Globus pallidus (tissue), 1 donor: Measurements from ENCODE around the gene ZMIZ2.

Source experiments
- DNase-seq: peaks from one replicate; pipeline ENCODE4 v3.0.0-alpha.2; 2015; ENCODE audit warnings: low spot score

ZMIZ2 gene

GRCh38 chr7:44755698-44756627 is 7.3 kb downstream of the ZMIZ2 start:
- DNase-seq: no peak

GRCh38 chr7:44756904-44757303 is 8.3 kb downstream of the ZMIZ2 start:
- no peak for DNase-seq

GRCh38 chr7:44757311-44757710 is 8.7 kb downstream of the ZMIZ2 start:
- peak; percentile 59 for DNase-seq

- no peak for DNase-seq
Observed at GRCh38 chr7:44757739-44758138, 9.1 kb downstream of the ZMIZ2 start.

- DNase-seq: no peak
Observed at GRCh38 chr7:44759246-44759645, 10.6 kb downstream of the ZMIZ2 start.

- no peak for DNase-seq
Observed at GRCh38 chr7:44760034-44760580, 11.5 kb downstream of the ZMIZ2 start.

GRCh38 chr7:44761207-44762161 is 12.8 kb downstream of the ZMIZ2 start:
- DNase-seq: no peak

- no peak for DNase-seq
Observed at GRCh38 chr7:44762300-44762699, 13.7 kb downstream of the ZMIZ2 start.

GRCh38 chr7:44762726-44763522 is 14.3 kb downstream of the ZMIZ2 start:
- no peak for DNase-seq

- no peak for DNase-seq
Observed at GRCh38 chr7:44764081-44764480, 15.4 kb downstream of the ZMIZ2 start.

GRCh38 chr7:44764665-44765578 is 16.3 kb downstream of the ZMIZ2 start:
- DNase-seq: peak; percentile 42

GRCh38 chr7:44765579-44766415 is 17.1 kb downstream of the ZMIZ2 start:
- no peak for DNase-seq

GRCh38 chr7:44766416-44766801 is 17.8 kb downstream of the ZMIZ2 start:
- no peak for DNase-seq

GRCh38 chr7:44767134-44767911 is 18.7 kb downstream of the ZMIZ2 start:
- peak; percentile 62 for DNase-seq

- DNase-seq: peak; percentile 90
Observed at GRCh38 chr7:44767912-44768627, 19.4 kb downstream of the ZMIZ2 start.

GRCh38 chr7:44768628-44769371 is 20.2 kb downstream of the ZMIZ2 start:
- DNase-seq: peak; percentile 63

- no peak for DNase-seq
Observed at GRCh38 chr7:44769376-44769775, 20.7 kb downstream of the ZMIZ2 start.
